Hippocampal formation (tissue), 2 donors: ENCODE data around the gene TTC21B.
A peak's percentile ranks its signal among the peaks of the same experiment; 100 is the strongest.
"Not testable (repeated sequence)": the region's sequence is repeated elsewhere in the genome, so short reads cannot be mapped to it uniquely, and the experiment has no call there.

Experiments used
- DNase-seq, 2 donors: peaks; one replicate each; lab custom pipeline; 2025; lab: John Stamatoyannopoulos, UW

The TTC21B gene

GRCh38 chr2:165886487-165887146 lies 67.0 kb downstream of the TTC21B start:
- no peak for DNase-seq

GRCh38 chr2:165877565-165878550 lies 75.7 kb downstream of the TTC21B start:
- no peak for DNase-seq

GRCh38 chr2:165876712-165877111 lies 76.9 kb downstream of the TTC21B start:
- no peak for DNase-seq

- DNase-seq, result no peak
Observed at GRCh38 chr2:165876269-165876668, 77.3 kb downstream of the TTC21B start.

- peak in 1 of 2 donors; percentile 82 for DNase-seq
Observed at GRCh38 chr2:165874445-165875039, 79.0 kb downstream of the TTC21B start.

- no peak for DNase-seq
Observed at GRCh38 chr2:165872101-165872791, 81.3 kb downstream of the TTC21B start.

GRCh38 chr2:165871025-165871424 lies 82.6 kb downstream of the TTC21B start:
- DNase-seq, result no peak

GRCh38 chr2:165870346-165870745 lies 83.2 kb downstream of the TTC21B start:
- no peak for DNase-seq

GRCh38 chr2:165868211-165868610 lies 85.4 kb downstream of the TTC21B start:
- no peak for DNase-seq

GRCh38 chr2:165864296-165864695 lies 89.3 kb downstream of the TTC21B start:
- DNase-seq, result peak in 1 of 2 donors; percentile 23

- peak in 1 of 2 donors; percentile 64 for DNase-seq
Observed at GRCh38 chr2:165863810-165864261, 89.7 kb downstream of the TTC21B start.

- DNase-seq, result not testable (repeated sequence)
Observed at GRCh38 chr2:165861083-165861482, 92.5 kb downstream of the TTC21B start.

- not testable (repeated sequence) for DNase-seq
Observed at GRCh38 chr2:165859723-165860122, 93.9 kb downstream of the TTC21B start.

GRCh38 chr2:165857876-165858275 lies 95.7 kb downstream of the TTC21B start:
- DNase-seq, result no peak

GRCh38 chr2:165852394-165852793 lies 101.2 kb downstream of the TTC21B start:
- DNase-seq, result no peak

- DNase-seq, result no peak
Observed at GRCh38 chr2:165847001-165847400, 106.6 kb downstream of the TTC21B start.

GRCh38 chr2:165846056-165846455 lies 107.5 kb downstream of the TTC21B start:
- no peak for DNase-seq

GRCh38 chr2:165844216-165844615 lies 109.4 kb downstream of the TTC21B start:
- no peak for DNase-seq

- DNase-seq, result peak in 1 of 2 donors; percentile 97
Observed at GRCh38 chr2:165843351-165843750, 110.2 kb downstream of the TTC21B start.

GRCh38 chr2:165840333-165840958 lies 113.1 kb downstream of the TTC21B start:
- DNase-seq, result no peak

- DNase-seq, result no peak
Observed at GRCh38 chr2:165839610-165840009, 114.0 kb downstream of the TTC21B start.
